Neural crest cell (in vitro differentiated cells): ENCODE results near the gene INO80. TPM values are rescaled to one million over a fixed set of nuclear protein-coding genes. Genes with fewer than 3 reads are reported as not detected.

Source experiments
- DNase-seq: peaks from one replicate; pipeline ENCODE4 v3.0.0; 2021; ENCODE audit warnings: low read depth, mixed read lengths, low spot score
- H3K27ac Mint-ChIP-seq: one replicate; pipeline ENCODE4 v1.8.0; 2021; ENCODE audit warnings: mild to moderate bottlenecking, mixed read lengths; ENCODE audit not compliant: unreplicated experiment
- H3K27me3 Mint-ChIP-seq: 2 replicates; pipeline ENCODE4 v1.8.0; 2021; ENCODE audit warnings: low read depth, mild to moderate bottlenecking, mixed read lengths
- H3K36me3 Mint-ChIP-seq: 2 replicates; pipeline ENCODE4 v1.8.0; 2021; ENCODE audit warnings: low read depth, mild to moderate bottlenecking, mixed read lengths
- H3K4me1 Mint-ChIP-seq: 2 replicates; pipeline ENCODE4 v1.8.0; 2021; ENCODE audit warnings: mixed read lengths
- H3K4me3 Mint-ChIP-seq: one replicate; pipeline ENCODE4 v1.8.0; 2021; ENCODE audit warnings: mild to moderate bottlenecking, mixed read lengths
- H3K9me3 Mint-ChIP-seq: 2 replicates; pipeline ENCODE4 v1.8.0; 2021; ENCODE audit warnings: mixed read lengths
- total RNA-seq: library from RNA; stranded (reverse); gene quantifications from 2 replicates; pipeline ENCODE4 v1.2.1, GENCODE V29; 2021
- TF ChIP-seq, protein P1 (sequence below): fragments of 200-600 bp; sonication (generic); conservative IDR thresholded peaks from 2 replicates; pipeline ENCODE4 v1.5.0; 2021; ENCODE audit warnings: antibody characterized with exemption, mild to moderate bottlenecking

Gene INO80
- total RNA-seq, 1 donor from 2014 or later: 18.5 TPM

DNA sequence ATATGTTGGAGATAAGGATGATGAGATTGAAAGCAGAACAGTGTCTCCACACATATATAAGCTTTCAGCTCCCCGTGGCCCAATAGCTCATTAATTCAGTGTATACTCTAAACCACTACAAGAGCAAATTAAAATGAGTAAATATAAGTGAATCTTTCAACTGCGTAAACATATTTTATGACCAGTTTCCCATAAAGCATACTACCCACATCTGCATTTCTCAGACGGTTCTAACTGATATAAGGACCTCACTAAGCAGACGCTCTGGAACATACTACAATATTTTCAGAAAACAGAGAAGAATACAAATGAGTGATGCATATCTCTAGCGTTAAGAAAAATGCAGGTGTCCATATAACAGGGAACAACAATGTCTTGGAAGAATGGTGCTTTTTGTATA is 73.2 kb downstream of the INO80 start:
- no peak for DNase-seq
- no peaks in the 10 kb centered on the region for H3K9me3 Mint-ChIP-seq
- peaks cover 16% of the 10 kb centered on the region for H3K36me3 Mint-ChIP-seq
- no peak overlapping the region for H3K27ac Mint-ChIP-seq
- no peaks in the 10 kb centered on the region for H3K4me1 Mint-ChIP-seq
- TF ChIP-seq, protein P1, sequence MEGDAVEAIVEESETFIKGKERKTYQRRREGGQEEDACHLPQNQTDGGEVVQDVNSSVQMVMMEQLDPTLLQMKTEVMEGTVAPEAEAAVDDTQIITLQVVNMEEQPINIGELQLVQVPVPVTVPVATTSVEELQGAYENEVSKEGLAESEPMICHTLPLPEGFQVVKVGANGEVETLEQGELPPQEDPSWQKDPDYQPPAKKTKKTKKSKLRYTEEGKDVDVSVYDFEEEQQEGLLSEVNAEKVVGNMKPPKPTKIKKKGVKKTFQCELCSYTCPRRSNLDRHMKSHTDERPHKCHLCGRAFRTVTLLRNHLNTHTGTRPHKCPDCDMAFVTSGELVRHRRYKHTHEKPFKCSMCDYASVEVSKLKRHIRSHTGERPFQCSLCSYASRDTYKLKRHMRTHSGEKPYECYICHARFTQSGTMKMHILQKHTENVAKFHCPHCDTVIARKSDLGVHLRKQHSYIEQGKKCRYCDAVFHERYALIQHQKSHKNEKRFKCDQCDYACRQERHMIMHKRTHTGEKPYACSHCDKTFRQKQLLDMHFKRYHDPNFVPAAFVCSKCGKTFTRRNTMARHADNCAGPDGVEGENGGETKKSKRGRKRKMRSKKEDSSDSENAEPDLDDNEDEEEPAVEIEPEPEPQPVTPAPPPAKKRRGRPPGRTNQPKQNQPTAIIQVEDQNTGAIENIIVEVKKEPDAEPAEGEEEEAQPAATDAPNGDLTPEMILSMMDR: no peak
- H3K4me3 Mint-ChIP-seq: no peak overlapping the region
- no peaks in the 10 kb centered on the region for H3K27me3 Mint-ChIP-seq

DNA sequence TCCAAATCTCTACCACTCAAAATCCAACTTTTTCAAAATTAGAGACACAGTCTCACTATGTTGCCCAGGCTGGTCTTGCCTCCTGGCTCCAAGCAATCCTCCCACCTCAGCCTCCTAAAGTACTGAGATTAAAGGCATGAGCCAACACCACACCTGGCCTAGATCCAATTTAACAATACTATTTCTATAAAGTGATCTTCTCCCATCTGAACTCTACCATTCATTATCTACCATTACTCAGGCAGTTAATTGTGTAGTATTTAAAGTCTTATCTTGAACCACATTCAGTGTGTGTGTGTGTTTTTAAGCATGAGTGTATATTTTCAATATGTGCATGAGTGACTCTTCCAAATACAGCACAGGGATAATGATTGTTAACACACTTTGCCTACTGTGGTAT is 77.0 kb downstream of the INO80 start:
- H3K9me3 Mint-ChIP-seq: no peaks in the 10 kb centered on the region
- no peaks in the 10 kb centered on the region for H3K4me1 Mint-ChIP-seq
- TF ChIP-seq, protein P1: no peak
- H3K4me3 Mint-ChIP-seq: no peak overlapping the region
- no peak for DNase-seq
- peaks cover 11% of the 10 kb centered on the region for H3K36me3 Mint-ChIP-seq
- no peaks in the 10 kb centered on the region for H3K27me3 Mint-ChIP-seq
- H3K27ac Mint-ChIP-seq: no peak overlapping the region

DNA sequence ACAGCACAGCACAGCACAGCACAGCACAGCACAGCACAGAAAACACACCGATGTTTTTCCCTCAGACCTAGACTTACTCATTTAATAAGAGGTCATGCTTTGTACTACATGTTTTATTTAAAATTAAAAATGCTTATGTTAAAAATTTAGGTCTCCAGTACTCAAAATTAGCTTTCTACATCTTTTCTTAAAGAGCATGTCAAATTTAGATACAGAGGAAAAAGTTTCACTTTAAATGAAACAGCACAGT is 84.1 kb downstream of the INO80 start:
- no peak overlapping the region for H3K27ac Mint-ChIP-seq

DNA sequence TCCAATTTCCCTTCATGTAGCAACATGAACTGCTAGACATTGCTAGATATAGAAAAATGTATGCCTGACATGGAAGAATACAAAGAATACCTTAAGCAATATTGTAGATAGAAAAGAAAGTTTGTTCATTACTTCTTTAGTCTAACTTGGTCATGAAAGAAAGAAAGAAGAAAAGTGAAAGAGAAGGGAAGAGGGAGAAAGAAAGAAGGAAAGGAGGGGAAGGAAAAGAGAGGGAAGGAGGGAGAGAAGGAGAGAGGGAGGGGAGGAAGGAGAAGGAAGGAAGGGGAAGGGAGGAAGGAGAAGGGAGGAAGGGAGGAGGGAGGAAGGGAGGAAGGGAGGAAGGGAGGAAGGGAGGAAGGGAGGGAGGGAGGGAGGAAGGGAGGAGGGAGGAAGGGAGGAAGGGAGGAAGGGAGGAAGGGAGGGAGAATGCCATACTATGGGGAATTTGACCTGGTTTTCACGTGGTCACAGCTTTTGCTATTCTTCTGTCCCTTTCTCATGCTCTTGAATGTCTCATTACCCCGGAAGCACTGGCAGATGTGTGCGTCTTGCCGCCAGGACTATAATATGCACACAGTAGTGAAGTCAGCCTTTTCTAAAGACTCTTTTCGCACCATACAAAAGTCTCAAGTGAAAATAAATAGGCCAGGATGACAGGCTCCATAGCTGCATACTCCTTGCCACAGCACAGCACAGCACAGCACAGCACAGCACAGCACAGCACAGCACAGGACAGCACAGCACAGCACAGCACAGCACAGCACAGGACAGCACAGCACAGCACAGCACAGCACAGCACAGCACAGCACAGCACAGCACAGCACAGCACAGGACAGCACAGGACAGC is 84.6 kb downstream of the INO80 start:
- no peak overlapping the region for H3K4me3 Mint-ChIP-seq
- H3K27ac Mint-ChIP-seq: peak overlapping the region; percentile 16
- H3K36me3 Mint-ChIP-seq: no peaks in the 10 kb centered on the region
- no peaks in the 10 kb centered on the region for H3K27me3 Mint-ChIP-seq
- no peak for DNase-seq
- H3K9me3 Mint-ChIP-seq: no peaks in the 10 kb centered on the region
- TF ChIP-seq, protein P1: no peak
- H3K4me1 Mint-ChIP-seq: peaks cover 20% of the 10 kb centered on the region

More for the DNA sequence above, 84.1 kb downstream of the INO80 start:
- TF ChIP-seq, protein P1: no peak
- H3K36me3 Mint-ChIP-seq: no peaks in the 10 kb centered on the region
- H3K9me3 Mint-ChIP-seq: no peaks in the 10 kb centered on the region
- H3K4me1 Mint-ChIP-seq: peaks cover 20% of the 10 kb centered on the region
- H3K27me3 Mint-ChIP-seq: no peaks in the 10 kb centered on the region
- H3K4me3 Mint-ChIP-seq: no peak overlapping the region
- DNase-seq: no peak

DNA sequence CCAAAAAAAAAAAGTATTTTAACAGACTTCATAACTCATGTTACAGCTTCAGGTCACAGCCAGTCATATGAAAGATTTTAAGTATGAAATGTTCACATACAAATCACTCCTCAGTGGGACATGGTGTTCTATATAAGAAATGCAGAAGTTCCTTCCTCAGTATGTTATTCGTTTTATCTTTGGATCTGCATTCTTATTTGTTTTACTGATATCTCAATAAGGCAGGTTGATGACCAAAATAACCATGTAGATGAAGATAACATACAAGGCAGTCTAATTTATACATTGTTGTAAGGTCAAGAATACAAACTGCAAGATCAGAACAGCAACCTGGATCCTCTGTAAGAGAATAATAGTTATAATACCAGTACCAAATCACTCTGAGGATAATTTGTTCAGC is 87.2 kb downstream of the INO80 start:
- Mint-ChIP-seq H3K36me3 (no peaks in the 10 kb centered on the region), H3K27me3 (no peaks in the 10 kb centered on the region), H3K9me3 (no peaks in the 10 kb centered on the region), H3K4me1 (peaks cover 20% of the 10 kb centered on the region), H3K27ac (no peak overlapping the region), H3K4me3 (no peak overlapping the region)
- no peak for DNase-seq
- TF ChIP-seq, protein P1: no peak
